HCT116 (cell line): ENCODE results near the gene MAML3. TPM values are rescaled to one million over a fixed set of nuclear protein-coding genes. Genes with fewer than 3 reads are reported as not detected.

Experiments
- ATAC-seq: fragments of 200-7000 bp; cut with Tn5 transposase; 2 replicates; pipeline ENCODE4 v1.9.1; 2020; ENCODE audit warnings: mild to moderate bottlenecking, moderate library complexity
- BruUV-seq: library from RNA; stranded (reverse); fragments of 400-500 nt; replicated peaks from 2 replicates; lab custom pipeline; 2021; lab: Mats Ljungman, UMichigan
- CTCF ChIA-PET: fragments of 300-600 bp; sonication (Branson Sonifier 250); formaldehyde crosslinking; loops from one replicate; lab custom pipeline; 2021; ENCODE audit warnings: antibody characterized with exemption; lab: Charles Lee
- POLR2A ChIA-PET: fragments of 300-600, 350-600 bp; sonication (Branson Sonifier 250); formaldehyde crosslinking; loops from one replicate; lab custom pipeline; 2021; ENCODE audit warnings: antibody characterized with exemption; lab: Charles Lee
- RAD21 ChIA-PET, 2 experiments: fragments of 300-600 bp; sonication (Branson Sonifier 250); formaldehyde crosslinking; loops; one replicate each; lab custom pipeline; 2023; ENCODE audit warnings: low total read pairs in 2 of 2; ENCODE audit not compliant: uncharacterized antibody in 2 of 2, unreplicated experiment in 2 of 2, low non-redundant PET in 1 of 2; lab: Charles Lee
- DNase-seq: peaks from one replicate; pipeline ENCODE4 v3.0.0-alpha.2; 2010; ENCODE audit warnings: low read depth, low spot score
- H2AFZ ChIP-seq: fragments of 200-600 bp; shearing (Covaris generic), sonication (generic); 2 replicates; pipeline ENCODE4 v1.6.1; 2017; ENCODE audit warnings: low read depth, mixed run types, mixed read lengths, antibody characterized with exemption, low read length; ENCODE audit not compliant: poor library complexity, severe bottlenecking
- H3K27ac ChIP-seq: 2 replicates; pipeline ENCODE4 v1.5.1; 2012; ENCODE audit warnings: low read depth, low read length
- H3K27me3 ChIP-seq: fragments of 200-600 bp; sonication (generic); 2 replicates; pipeline ENCODE4 v1.6.1; 2016; ENCODE audit warnings: mixed run types, low read length, mixed read lengths; ENCODE audit not compliant: insufficient read depth
- H3K36me3 ChIP-seq, 2 experiments: fragments of 200-500 bp in 1 of 2; fragments of 200-600 bp in 1 of 2; sonication (Bioruptor generic) in 1 of 2; sonication (generic) in 1 of 2; 2 replicates each; pipeline versions ENCODE4 v1.5.1 to v1.6.1; 2014 to 2016; ENCODE audit warnings: low read length in 2 of 2, inconsistent platforms in 1 of 2, mixed read lengths in 1 of 2, mixed run types in 1 of 2; ENCODE audit not compliant: insufficient read depth in 2 of 2, control insufficient read depth in 1 of 2
- H3K4me1 ChIP-seq, 2 experiments: fragments of 200-600 bp in 1 of 2; sonication (generic) in 1 of 2; 2 replicates each; pipeline versions ENCODE4 v1.5.1 to v1.6.1; 2012 to 2017; ENCODE audit warnings: low read length in 2 of 2, inconsistent platforms in 1 of 2, mild to moderate bottlenecking in 1 of 2, mixed read lengths in 1 of 2, mixed run types in 1 of 2, moderate library complexity in 1 of 2; ENCODE audit not compliant: insufficient read depth in 2 of 2, control insufficient read depth in 1 of 2
- H3K4me2 ChIP-seq: fragments of 200-600 bp; sonication (generic); 2 replicates; pipeline ENCODE4 v1.6.1; 2017; ENCODE audit warnings: mixed run types, low read length, mixed read lengths
- H3K4me3 ChIP-seq, 2 experiments: fragments of 200-600 bp in 1 of 2; sonication (generic) in 1 of 2; replicated peaks in 1 of 2; 2 replicates each; pipeline ENCODE4 v1.5.1; 2011 to 2016; ENCODE audit warnings: low read length in 2 of 2, control low read depth in 1 of 2, low read depth in 1 of 2, mild to moderate bottlenecking in 1 of 2, mixed read lengths in 1 of 2, mixed run types in 1 of 2
- H3K79me2 ChIP-seq: fragments of 200-600 bp; sonication (generic); 2 replicates; pipeline ENCODE4 v1.6.1; 2017; ENCODE audit warnings: mild to moderate bottlenecking, mixed run types, low read length, moderate library complexity, mixed read lengths; ENCODE audit not compliant: insufficient read depth
- H3K9ac ChIP-seq: fragments of 200-600 bp; sonication (generic); 2 replicates; pipeline ENCODE4 v1.6.1; 2016; ENCODE audit warnings: low read length, mixed read lengths
- H3K9me2 ChIP-seq: fragments of 200-600 bp; sonication (generic), shearing (Covaris generic); 2 replicates; pipeline ENCODE4 v1.6.1; 2017; ENCODE audit warnings: mixed run types, mild to moderate bottlenecking, moderate library complexity; ENCODE audit not compliant: insufficient read depth
- H3K9me3 ChIP-seq, 2 experiments: fragments of 200-500 bp in 1 of 2; fragments of 200-600 bp in 1 of 2; sonication (Bioruptor generic) in 1 of 2; sonication (generic) in 1 of 2; 2 replicates each; pipeline ENCODE4 v1.6.1; 2014 to 2017; ENCODE audit warnings: low read length in 2 of 2, mixed read lengths in 2 of 2, inconsistent platforms in 1 of 2, low read depth in 1 of 2, mild to moderate bottlenecking in 1 of 2, mixed run types in 1 of 2, moderate library complexity in 1 of 2; ENCODE audit not compliant: control insufficient read depth in 1 of 2, insufficient read depth in 1 of 2
- H4K20me1 ChIP-seq: fragments of 200-600 bp; sonication (generic), shearing (Covaris generic); 2 replicates; pipeline ENCODE4 v1.6.1; 2017; ENCODE audit warnings: mixed run types, mild to moderate bottlenecking, moderate library complexity; ENCODE audit not compliant: insufficient read depth
- ATF3 ChIP-seq: IDR thresholded peaks from 2 replicates; pipeline ENCODE4 v1.6.1; 2012
- CBX3 ChIP-seq: IDR thresholded peaks from 2 replicates; pipeline ENCODE4 v1.6.1; 2012; ENCODE audit warnings: low read depth
- CEBPB ChIP-seq: IDR thresholded peaks from 2 replicates; pipeline ENCODE4 v1.6.1; 2012; ENCODE audit warnings: low read depth
- EGR1 ChIP-seq: IDR thresholded peaks from 2 replicates; pipeline ENCODE4 v1.6.1; 2012; ENCODE audit warnings: low read depth
- ELF1 ChIP-seq: IDR thresholded peaks from 2 replicates; pipeline ENCODE4 v1.6.1; 2012; ENCODE audit warnings: low read depth, borderline replicate concordance
- EZH2phosphoT487 ChIP-seq: fragments of 200-600 bp; IDR thresholded peaks from 2 replicates; pipeline ENCODE4 v1.6.1; 2018; ENCODE audit warnings: antibody characterized with exemption, borderline replicate concordance
- FOSL1 ChIP-seq: IDR thresholded peaks from 2 replicates; pipeline ENCODE4 v1.6.1; 2012; ENCODE audit warnings: low read depth
- MAX ChIP-seq: IDR thresholded peaks from 2 replicates; pipeline ENCODE4 v1.6.1; 2012
- POLR2A ChIP-seq: IDR thresholded peaks from 2 replicates; pipeline ENCODE4 v1.7.0; 2011; ENCODE audit warnings: borderline replicate concordance; ENCODE audit not compliant: insufficient read depth, insufficient read length; ENCODE audit errors: extremely low read depth
- POLR2AphosphoS5 ChIP-seq: IDR thresholded peaks from 2 replicates; pipeline ENCODE4 v1.6.1; 2011; ENCODE audit warnings: mild to moderate bottlenecking, low read depth, low read length, moderate library complexity
- REST ChIP-seq: IDR thresholded peaks from 2 replicates; pipeline ENCODE4 v1.6.1; 2012; ENCODE audit warnings: low read depth
- SIN3A ChIP-seq: IDR thresholded peaks from 2 replicates; pipeline ENCODE4 v1.6.1; 2012; ENCODE audit warnings: low read depth
- SP1 ChIP-seq: IDR thresholded peaks from 2 replicates; pipeline ENCODE4 v1.6.1; 2012; ENCODE audit warnings: low read depth
- YY1 ChIP-seq: IDR thresholded peaks from 2 replicates; pipeline ENCODE4 v1.6.1; 2011; ENCODE audit warnings: low read length, low read depth, moderate library complexity, mild to moderate bottlenecking; ENCODE audit not compliant: insufficient replicate concordance; ENCODE audit errors: extremely low read depth
- ZBTB33 ChIP-seq: IDR thresholded peaks from 2 replicates; pipeline ENCODE4 v1.6.1; 2011; ENCODE audit warnings: mild to moderate bottlenecking, low read length, moderate library complexity; ENCODE audit not compliant: insufficient replicate concordance; ENCODE audit errors: extremely low read depth
- ZFX ChIP-seq: fragments of 450-650 bp; IDR thresholded peaks from 2 replicates; pipeline ENCODE4 v1.6.1; 2017
- ZNF274 ChIP-seq: fragments of 200-500 bp; sonication (Bioruptor generic); IDR thresholded peaks from 2 replicates; pipeline ENCODE4 v1.6.1; 2014; ENCODE audit warnings: mild to moderate bottlenecking, low read depth, low read length, inconsistent platforms
- intact Hi-C: fragments of 100-400 bp; cut with micrococcal nuclease; formaldehyde crosslinking; loops from 2 replicates; pipeline ENCODE4 v1.10.0; 2022
- total RNA-seq: library from RNA; stranded (reverse); gene quantifications from one replicate; pipeline ENCODE4 v1.2.1, GENCODE V29; 2021; ENCODE audit not compliant: unreplicated experiment

The MAML3 gene
- total RNA-seq, 1 experiment from 2014 or later: 3.1 TPM

- no peak for TF ChIP-seq CEBPB
- TF ChIP-seq, all 23 proteins: peak for 2
These were observed 116.5 kb downstream of the MAML3 start (continued) for GRCh38 chr4:140037353-140038030.

GRCh38 chr4:140031706-140032105 lies 122.3 kb downstream of the MAML3 start:
- H3K4me3 ChIP-seq: no peak overlapping the region
- H4K20me1 ChIP-seq: no peaks in the 10 kb centered on the region
- DNase-seq: no peak
- CTCF ChIA-PET: no interaction called here
- H3K79me2 ChIP-seq: no peaks in the 10 kb centered on the region
- no peak overlapping the region for H3K4me2 ChIP-seq
- POLR2A ChIA-PET: no interaction called here
- H3K27ac ChIP-seq: no peak overlapping the region
- no peaks in the 10 kb centered on the region for H3K36me3 ChIP-seq
- H3K27me3 ChIP-seq: peaks cover 5% of the 10 kb centered on the region; the same call in 1 of the 2 replicates
- intact Hi-C loops: no loop called here
- H2AFZ ChIP-seq: no peak overlapping the region
- no peak for TF ChIP-seq SIN3A
- TF ChIP-seq ELF1: no peak
- TF ChIP-seq POLR2AphosphoS5: no peak
- TF ChIP-seq YY1: no peak
- no peak for TF ChIP-seq ATF3
- no peak for TF ChIP-seq POLR2A
- no peak for TF ChIP-seq CBX3
- TF ChIP-seq REST: no peak
- no peak for TF ChIP-seq EGR1
- no peak for TF ChIP-seq CEBPB
- TF ChIP-seq ZFX: no peak
- TF ChIP-seq MAX: no peak
- TF ChIP-seq ZBTB33: no peak
- TF ChIP-seq EZH2phosphoT487: no peak
- no peak for TF ChIP-seq ZNF274
- TF ChIP-seq FOSL1: no peak
- TF ChIP-seq SP1: no peak
- no peaks in the 10 kb centered on the region for H3K4me1 ChIP-seq
- H3K9me3 ChIP-seq: no peaks in the 10 kb centered on the region
- no peaks in the 10 kb centered on the region for H3K9me2 ChIP-seq
- no peak for ATAC-seq
- RAD21 ChIA-PET: no interaction called here
- BruUV-seq: no TSS peak
- no peak overlapping the region for H3K9ac ChIP-seq
